Head of caudate nucleus (tissue), 42 donors: ENCODE measurements around the gene B3GLCT.
A peak's percentile ranks its signal among the peaks of the same experiment; 100 is the strongest.

Experiments used
- DNase-seq, 42 donors: peaks; one replicate each; pipeline versions ENCODE4 v3.0.0 to v3.0.0-alpha.2; 2020 to 2021; ENCODE audit warnings: mixed read lengths in 7 of 42
- intact Hi-C: fragments of 100-400 bp; cut with DNase I; formaldehyde crosslinking; loops from one replicate; pipeline ENCODE4 v1.15.0; 2022

B3GLCT gene

GRCh38 chr13:31248965-31249539, 49.3 kb downstream of the B3GLCT start:
- intact Hi-C loops = no loop called here
- peak in 6 of 42 donors; percentile 19 to 63 (median 27) for DNase-seq

- DNase-seq = no peak
- intact Hi-C loops = no loop called here
Observed at GRCh38 chr13:31250435-31250834, 50.7 kb downstream of the B3GLCT start.

- DNase-seq = no peak
- intact Hi-C loops = no loop called here
Observed at GRCh38 chr13:31261241-31261640, 61.5 kb downstream of the B3GLCT start.

GRCh38 chr13:31263346-31263745, 63.6 kb downstream of the B3GLCT start:
- intact Hi-C loops = no loop called here
- DNase-seq = no peak

- intact Hi-C loops = no loop called here
- no peak for DNase-seq
Observed at GRCh38 chr13:31264151-31264550, 64.4 kb downstream of the B3GLCT start.

GRCh38 chr13:31267126-31267784, 67.5 kb downstream of the B3GLCT start:
- intact Hi-C loops = no loop called here
- no peak for DNase-seq

GRCh38 chr13:31274390-31274789, 74.6 kb downstream of the B3GLCT start:
- intact Hi-C loops = no loop called here
- DNase-seq = no peak

GRCh38 chr13:31276421-31276820, 76.6 kb downstream of the B3GLCT start:
- intact Hi-C loops = no loop called here
- no peak for DNase-seq

- intact Hi-C loops = no loop called here
- no peak for DNase-seq
Observed at GRCh38 chr13:31278869-31279268, 79.1 kb downstream of the B3GLCT start.

GRCh38 chr13:31282741-31283455, 83.1 kb downstream of the B3GLCT start:
- no peak for DNase-seq
- intact Hi-C loops = no loop called here

GRCh38 chr13:31286930-31287329, 87.2 kb downstream of the B3GLCT start:
- intact Hi-C loops = no loop called here
- DNase-seq = no peak

GRCh38 chr13:31301119-31301518, 101.3 kb downstream of the B3GLCT start:
- no peak for DNase-seq
- intact Hi-C loops = no loop called here

- DNase-seq = no peak
- intact Hi-C loops = no loop called here
Observed at GRCh38 chr13:31310356-31310755, 110.6 kb downstream of the B3GLCT start.

- intact Hi-C loops = no loop called here
- DNase-seq = no peak
Observed at GRCh38 chr13:31310786-31311185, 111.0 kb downstream of the B3GLCT start.

- no peak for DNase-seq
- intact Hi-C loops = no loop called here
Observed at GRCh38 chr13:31311921-31312320, 112.1 kb downstream of the B3GLCT start.

GRCh38 chr13:31314961-31315360, 115.2 kb downstream of the B3GLCT start:
- intact Hi-C loops = no loop called here
- no peak for DNase-seq

GRCh38 chr13:31320946-31321345, 121.2 kb downstream of the B3GLCT start:
- DNase-seq = no peak
- intact Hi-C loops = no loop called here

- DNase-seq = no peak
- intact Hi-C loops = no loop called here
Observed at GRCh38 chr13:31321457-31321856, 121.7 kb downstream of the B3GLCT start.

- DNase-seq = no peak
Observed at GRCh38 chr13:31322026-31322425, 122.3 kb downstream of the B3GLCT start.

GRCh38 chr13:31322702-31323405, 123.1 kb downstream of the B3GLCT start:
- intact Hi-C loops = no loop called here
- DNase-seq = no peak

More at GRCh38 chr13:31322026-31322425, 122.3 kb downstream of the B3GLCT start:
- intact Hi-C loops = no loop called here
